GM21381 (cell line): ENCODE data around the gene PSMB7.

Source experiments
- ATAC-seq: cut with Tn5 transposase; IDR thresholded peaks from one replicate; pipeline ENCODE4 v1.9.1; 2021; ENCODE audit warnings: mild to moderate bottlenecking, moderate library complexity; ENCODE audit not compliant: unreplicated experiment

PSMB7 gene

GRCh38 chr9:124415102-124415851 lies at the start of gene PSMB7:
Gene PSMB7, minus strand, starts transcription at chr9:124415442. Its CDS starts 17 bp downstream, at chr9:124415425.
- ATAC-seq, result peak; percentile 89

- no peak for ATAC-seq
Observed at GRCh38 chr9:124462739-124463138, 47.5 kb upstream of the PSMB7 start.

GRCh38 chr9:124458441-124458840 lies 43.2 kb upstream of the PSMB7 start:
- ATAC-seq, result no peak

- no peak for ATAC-seq
Observed at GRCh38 chr9:124457887-124458431, 42.7 kb upstream of the PSMB7 start.

- ATAC-seq, result no peak
Observed at GRCh38 chr9:124457079-124457886, 42.0 kb upstream of the PSMB7 start.

GRCh38 chr9:124456341-124457078 lies 41.3 kb upstream of the PSMB7 start:
- no peak for ATAC-seq

GRCh38 chr9:124455820-124456219 lies 40.6 kb upstream of the PSMB7 start:
- no peak for ATAC-seq

- no peak for ATAC-seq
Observed at GRCh38 chr9:124454791-124455443, 39.7 kb upstream of the PSMB7 start.

- ATAC-seq, result no peak
Observed at GRCh38 chr9:124454296-124454695, 39.1 kb upstream of the PSMB7 start.

- no peak for ATAC-seq
Observed at GRCh38 chr9:124453586-124454191, 38.4 kb upstream of the PSMB7 start.

- ATAC-seq, result no peak
Observed at GRCh38 chr9:124452841-124453585, 37.8 kb upstream of the PSMB7 start.

- ATAC-seq, result no peak
Observed at GRCh38 chr9:124452326-124452725, 37.1 kb upstream of the PSMB7 start.

GRCh38 chr9:124450931-124451661 lies 35.9 kb upstream of the PSMB7 start:
- ATAC-seq, result no peak

GRCh38 chr9:124450241-124450924 lies 35.1 kb upstream of the PSMB7 start, which contains the start of gene ADGRD2:
Gene ADGRD2, plus strand, starts transcription at chr9:124450451. Its CDS starts 1,216 bp downstream, at chr9:124451667.
- no peak for ATAC-seq

- no peak for ATAC-seq
Observed at GRCh38 chr9:124449381-124450151, 34.3 kb upstream of the PSMB7 start.

- no peak for ATAC-seq
Observed at GRCh38 chr9:124448019-124448418, 32.8 kb upstream of the PSMB7 start.

- ATAC-seq, result no peak
Observed at GRCh38 chr9:124447297-124447661, 32.0 kb upstream of the PSMB7 start.
